ENCODE results near the gene TRPV5.

Gene TRPV5

GRCh38 chr7:142870566-142871259, 62.8 kb downstream of the TRPV5 start:
- no peak overlapping the region for H3K4me3 ChIP-seq (ENCODE audit: low read depth, low read length)
- ChIA-PET POLR2A (no interaction called here), CTCF (interaction anchor here (3.2 to 5.7 kb wide), 2 partner anchors 11 to 132 kb away, joined by 17 to 27 read pairs; no protein-coding TSS in a partner anchor)
- no peak for TF ChIP-seq CTCF (IDR thresholded peaks at IDR 0.05; ENCODE audit: insufficient read depth, low read length, missing control alignments)
- no peak for DNase-seq (ENCODE audit: low read depth, low spot score)

GRCh38 chr7:142870147-142870559, 63.4 kb downstream of the TRPV5 start:
- TF ChIP-seq CTCF (IDR thresholded peaks at IDR 0.05; ENCODE audit: insufficient read depth, low read length, missing control alignments) = no peak
- H3K4me3 ChIP-seq (ENCODE audit: low read depth, low read length) = no peak overlapping the region
- CTCF ChIA-PET = interaction anchor here (5.7 kb wide), 1 partner anchor 11 kb away, joined by 27 read pairs; no protein-coding TSS in a partner anchor
- no peak for DNase-seq (ENCODE audit: low read depth, low spot score)
- POLR2A ChIA-PET = no interaction called here

GRCh38 chr7:142869434-142869833, 64.1 kb downstream of the TRPV5 start:
- POLR2A ChIA-PET = no interaction called here
- CTCF ChIA-PET = interaction anchor here (5.7 kb wide), 1 partner anchor 12 kb away, joined by 27 read pairs; no protein-coding TSS in a partner anchor

GRCh38 chr7:142868986-142869415, 64.5 kb downstream of the TRPV5 start:
- POLR2A ChIA-PET = no interaction called here
- TF ChIP-seq CTCF (IDR thresholded peaks at IDR 0.05; ENCODE audit: insufficient read depth, low read length, missing control alignments) = no peak
- no peak for DNase-seq (ENCODE audit: low read depth, low spot score)
- CTCF ChIA-PET = interaction anchor here (0.9 to 5.7 kb wide), 2 partner anchors 10 to 13 kb away, joined by 3 to 27 read pairs; no protein-coding TSS in a partner anchor
- no peak overlapping the region for H3K4me3 ChIP-seq (ENCODE audit: low read depth, low read length)

More at GRCh38 chr7:142869434-142869833, 64.1 kb downstream of the TRPV5 start:
- H3K4me3 ChIP-seq (ENCODE audit: low read depth, low read length) = no peak overlapping the region
- no peak for TF ChIP-seq CTCF (IDR thresholded peaks at IDR 0.05; ENCODE audit: insufficient read depth, low read length, missing control alignments)
- no peak for DNase-seq (ENCODE audit: low read depth, low spot score)

- no peak overlapping the region for H3K4me3 ChIP-seq (ENCODE audit: low read depth, low read length)
- TF ChIP-seq CTCF (IDR thresholded peaks at IDR 0.05; ENCODE audit: insufficient read depth, low read length, missing control alignments) = no peak
- DNase-seq (ENCODE audit: low read depth, low spot score) = no peak
- ChIA-PET POLR2A (no interaction called here), CTCF (interaction anchor here (0.9 to 5.7 kb wide), 2 partner anchors 10 to 13 kb away, joined by 3 to 27 read pairs; no protein-coding TSS in a partner anchor)
Observed at GRCh38 chr7:142868188-142868985, 65.2 kb downstream of the TRPV5 start.

All from AG04449 (cell line).